ENCODE measurements around the gene ACVR1C.

Gene ACVR1C

DNA sequence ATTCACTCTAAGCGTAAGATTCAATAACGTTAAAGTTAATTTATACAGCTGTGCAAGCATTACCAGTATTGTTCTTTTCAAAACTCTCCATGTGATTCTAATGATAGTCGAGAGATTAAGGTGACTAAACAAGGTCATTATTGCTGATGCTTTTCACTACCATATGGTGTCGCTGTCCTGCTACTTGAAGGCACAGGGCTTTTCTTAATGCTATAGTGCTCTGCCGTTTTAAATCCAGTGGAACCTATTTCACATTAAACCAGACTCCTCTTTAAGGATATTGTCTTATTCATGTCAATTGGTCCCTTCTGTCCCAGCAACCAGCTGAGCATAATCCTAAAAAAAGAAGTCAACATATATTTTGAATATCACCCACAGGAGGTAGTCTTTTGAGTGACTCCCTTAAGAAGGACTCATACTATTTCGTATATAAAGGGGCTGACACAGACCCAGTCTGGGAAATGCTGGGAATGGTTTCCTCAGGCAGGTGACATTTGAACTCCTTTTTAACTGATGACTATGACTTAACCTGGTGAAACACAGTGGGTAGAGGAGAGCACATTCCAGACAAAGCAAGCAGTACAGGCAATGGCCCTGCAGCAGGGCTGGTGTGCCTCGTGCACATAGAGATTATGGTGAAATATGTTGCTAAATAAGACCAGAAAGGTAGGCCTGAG lies 130.9 kb downstream of the ACVR1C start:
- no peak for DNase-seq (ENCODE audit: low read depth in 2 of 2)

DNA sequence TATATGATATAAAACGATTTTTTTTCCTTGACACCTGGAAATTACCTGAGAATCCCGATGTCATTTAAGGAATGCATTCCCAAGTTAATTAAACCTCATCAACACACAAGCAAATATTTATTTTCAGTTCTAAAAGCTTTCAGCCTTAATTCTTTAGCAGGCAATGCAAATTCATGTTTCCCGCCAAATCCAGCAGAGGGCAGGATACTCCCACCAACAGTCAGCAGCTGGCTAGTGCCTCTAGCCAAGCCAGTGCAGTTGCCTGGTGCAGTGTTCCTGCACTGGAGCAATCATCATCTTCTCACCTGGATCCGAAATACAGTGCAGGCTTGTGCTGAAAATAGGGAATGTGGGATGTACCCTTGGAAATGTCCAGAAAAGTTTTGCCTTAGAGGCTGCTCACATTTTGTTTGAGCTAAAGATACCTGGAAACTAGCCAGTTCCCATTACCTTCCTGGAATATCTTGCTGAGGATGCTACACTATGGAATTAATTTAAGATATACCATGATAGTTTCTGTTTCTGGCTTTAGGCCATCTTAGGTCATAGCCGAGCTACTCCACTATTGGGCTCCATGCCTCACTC lies 136.4 kb downstream of the ACVR1C start:
- DNase-seq (ENCODE audit: low read depth in 2 of 2), result peak; percentile 43 to 70

DNA sequence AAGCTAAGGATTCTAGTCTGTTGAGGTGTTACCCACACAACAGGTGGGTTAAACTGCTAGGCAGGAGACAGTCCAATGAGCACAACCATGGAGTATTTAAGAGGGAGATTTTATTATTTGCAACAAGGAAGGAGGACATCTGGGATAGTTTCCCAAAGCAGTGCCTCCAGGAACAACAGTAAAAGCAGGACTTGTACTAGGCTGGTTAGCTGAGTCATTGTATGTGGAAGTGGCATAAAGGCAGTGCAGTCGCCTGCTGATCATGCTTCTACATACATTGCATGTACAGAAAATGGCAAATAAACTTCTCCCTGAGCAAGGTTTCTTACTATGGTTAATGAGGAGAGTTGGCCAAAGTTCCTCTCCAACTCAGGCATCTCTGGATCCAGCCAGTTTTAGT lies 138.7 kb downstream of the ACVR1C start:
- DNase-seq (ENCODE audit: low read depth in 2 of 2), result no peak

DNA sequence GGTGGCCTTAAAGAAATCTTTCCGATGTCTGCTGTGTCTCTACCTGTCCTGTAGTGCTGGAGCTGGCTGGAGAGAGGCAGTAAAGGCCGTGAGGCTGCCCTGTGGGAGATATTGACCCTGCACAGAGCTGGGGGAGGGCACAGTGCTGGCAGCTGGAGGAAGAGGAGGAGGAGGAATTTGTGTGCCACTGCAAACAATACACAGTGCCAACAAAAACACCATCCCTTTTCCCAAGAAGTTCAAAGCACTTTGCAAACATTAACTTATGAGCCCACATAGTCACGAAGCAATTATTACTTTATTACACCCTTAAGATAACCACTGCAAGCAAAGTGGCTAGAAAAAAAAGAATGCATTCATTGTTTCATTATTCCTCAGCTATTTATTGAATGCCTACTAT lies 139.8 kb downstream of the ACVR1C start:
- no peak for DNase-seq (ENCODE audit: low read depth in 2 of 2)

DNA sequence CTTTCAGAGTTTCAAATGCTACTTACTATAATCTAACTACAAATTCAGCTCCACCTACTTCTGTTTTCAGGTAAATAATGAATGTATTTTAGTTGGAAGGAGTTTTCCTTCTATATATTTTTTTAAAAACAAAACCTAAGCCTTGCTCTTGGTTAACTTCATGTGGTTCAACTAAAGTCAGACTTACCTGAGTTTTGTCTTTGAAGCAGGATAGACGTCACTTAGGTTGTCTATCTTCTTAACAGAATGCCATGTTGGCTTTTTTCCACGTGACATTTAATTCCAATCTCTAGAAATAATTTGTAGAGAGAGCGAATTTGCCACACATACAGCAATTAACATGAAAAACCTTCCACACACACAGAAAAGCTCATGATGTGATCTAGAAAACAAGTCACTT lies 140.9 kb downstream of the ACVR1C start:
- DNase-seq (ENCODE audit: low read depth in 2 of 2), result no peak

DNA sequence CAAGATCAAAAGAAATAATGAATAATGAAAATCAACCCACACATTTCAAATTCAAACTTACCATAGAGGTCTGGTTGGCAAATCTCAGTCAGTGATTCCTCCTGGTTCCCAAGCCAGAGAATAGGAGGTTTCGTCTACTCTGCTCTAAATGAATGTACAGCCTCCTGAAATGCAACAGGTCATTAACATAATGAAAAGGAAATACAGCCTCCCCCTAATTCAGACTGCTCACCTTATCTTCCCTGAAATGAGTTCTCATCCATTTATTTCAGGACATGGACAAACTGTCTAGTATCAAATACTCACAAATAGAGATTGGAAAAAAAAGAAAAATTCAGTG lies 141.4 kb downstream of the ACVR1C start:
- no peak for DNase-seq (ENCODE audit: low read depth in 2 of 2)

DNA sequence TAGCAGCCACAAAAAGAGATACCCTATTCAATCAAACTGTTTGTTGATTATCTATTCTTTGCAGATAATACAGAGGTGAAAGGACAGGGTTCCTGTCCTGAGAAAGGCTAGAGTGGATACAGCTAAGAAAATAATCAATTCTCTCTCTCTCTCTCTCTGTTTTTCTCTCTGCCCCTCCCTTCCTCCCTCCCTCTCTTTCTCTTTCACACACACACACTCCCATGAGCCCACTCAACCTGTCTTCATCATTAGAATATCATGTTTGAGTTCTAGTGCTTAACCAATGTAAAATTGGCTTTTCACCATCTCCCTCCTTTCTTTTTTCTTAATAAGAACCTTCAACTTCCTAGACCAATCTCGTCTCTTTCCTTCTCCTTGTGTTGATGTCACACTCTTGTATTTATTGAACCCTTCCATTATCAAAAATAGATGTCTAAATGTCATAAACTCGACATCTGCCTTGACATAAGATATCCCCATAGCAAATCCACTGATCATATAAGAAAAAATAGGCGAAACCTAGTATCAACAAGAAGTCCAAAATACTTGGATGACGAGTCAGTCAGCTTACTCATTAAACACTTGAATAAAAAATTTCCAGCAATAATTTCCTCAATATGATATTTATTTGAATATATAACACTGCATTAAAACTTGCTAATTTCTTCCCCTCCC lies 141.9 kb downstream of the ACVR1C start:
- no peak for DNase-seq (ENCODE audit: low read depth in 2 of 2)

DNA sequence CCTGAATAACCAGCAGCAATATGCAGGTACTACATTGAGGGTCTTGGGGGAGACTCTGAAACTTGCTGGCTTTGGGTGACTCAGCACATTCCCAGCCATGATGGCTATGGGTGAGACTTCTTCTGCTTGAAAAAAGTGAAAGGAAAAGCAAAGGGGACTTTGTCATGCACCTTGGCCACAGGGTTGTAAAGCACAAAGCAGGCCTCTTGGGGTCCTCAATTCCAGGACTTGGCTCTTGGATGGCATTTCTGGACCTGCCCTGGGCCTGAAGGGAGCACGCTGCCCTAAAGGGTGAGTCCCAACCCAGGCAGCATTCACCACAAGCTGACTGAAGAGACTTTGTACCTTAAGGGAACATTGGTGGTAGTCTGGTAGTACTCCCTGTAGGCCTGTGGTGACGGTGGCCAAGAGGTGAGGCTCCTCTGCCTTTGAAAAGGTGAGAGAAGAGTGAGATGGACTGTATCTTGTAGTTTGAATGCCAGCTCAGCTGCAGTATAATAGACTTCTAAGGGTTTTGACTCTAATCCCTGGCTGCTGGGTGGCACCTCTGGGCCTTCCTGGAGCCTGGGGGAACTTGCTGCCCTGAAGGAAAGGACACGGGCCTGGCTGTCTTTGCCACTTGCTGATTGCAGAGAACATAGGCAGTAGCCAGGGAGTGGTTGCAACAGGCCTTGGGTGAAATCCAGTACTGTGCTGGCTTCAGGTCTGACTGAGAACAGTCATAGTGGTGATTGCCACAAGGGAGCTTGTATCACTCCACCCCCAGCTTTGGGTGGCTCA lies 148.3 kb downstream of the ACVR1C start:
- DNase-seq (ENCODE audit: low read depth in 2 of 2), result no peak

DNA sequence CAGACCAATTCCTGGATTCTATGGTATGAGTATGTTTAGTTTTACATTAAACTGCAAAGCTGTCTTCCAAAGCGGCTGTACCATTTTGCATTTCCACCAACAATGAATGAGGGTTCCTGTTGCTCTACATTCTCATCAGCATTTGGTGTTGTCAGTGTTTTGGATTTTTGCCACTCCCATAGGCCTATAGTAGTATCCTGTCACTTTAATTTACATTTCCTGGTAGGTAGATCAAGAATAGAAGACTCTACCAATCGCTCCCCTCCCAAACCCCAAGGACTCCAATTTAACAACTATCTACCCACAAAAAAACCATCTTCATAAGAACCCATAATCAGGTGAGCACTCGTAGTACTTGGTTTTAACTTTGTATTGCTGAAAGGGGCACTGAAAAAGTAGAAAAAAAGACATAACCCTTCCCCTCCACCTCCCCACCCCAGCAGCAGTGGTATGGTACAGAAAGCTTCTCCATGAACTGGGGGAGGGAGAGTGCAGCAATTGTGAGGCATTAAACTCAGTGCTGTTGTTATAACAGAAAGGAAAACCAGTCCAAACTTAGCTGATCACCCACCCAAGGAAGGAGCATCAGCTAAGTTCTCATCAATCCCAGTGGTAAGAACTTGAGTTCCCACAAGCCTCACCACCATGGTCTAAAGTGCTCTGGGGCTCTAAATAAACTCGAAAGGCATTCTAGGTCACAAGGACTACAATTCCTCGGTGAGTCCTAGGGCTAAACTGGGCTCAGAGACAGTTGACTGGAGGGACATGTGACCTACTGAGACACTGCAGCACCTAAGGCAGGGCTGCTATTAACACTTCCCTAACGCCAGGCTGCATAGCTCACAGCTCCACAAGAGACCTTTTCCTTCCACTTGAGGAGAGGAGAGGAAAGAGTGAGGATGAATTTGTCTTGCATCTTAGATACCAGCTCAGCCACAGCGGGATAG lies 149.3 kb downstream of the ACVR1C start:
- no peak for DNase-seq (ENCODE audit: low read depth in 2 of 2)

DNA sequence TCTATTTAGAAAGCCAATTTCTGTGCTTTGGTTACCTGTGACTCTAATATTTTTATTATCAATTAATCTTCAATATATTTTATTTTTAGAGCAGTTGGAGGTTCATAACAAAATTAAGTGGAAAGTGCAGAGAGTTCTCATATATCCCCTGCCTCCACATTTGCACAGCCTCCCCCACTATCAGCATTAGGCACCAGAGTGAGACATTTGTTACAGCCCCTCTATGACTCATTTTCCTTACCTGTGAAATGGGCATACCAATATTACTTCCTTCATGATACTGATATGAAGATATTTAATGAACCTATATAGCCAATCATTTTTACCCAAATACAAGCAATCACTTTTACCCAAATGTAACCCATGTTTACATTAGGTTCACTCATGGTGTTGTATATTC lies 150.7 kb downstream of the ACVR1C start:
- no peak for DNase-seq (ENCODE audit: low read depth in 2 of 2)

DNA sequence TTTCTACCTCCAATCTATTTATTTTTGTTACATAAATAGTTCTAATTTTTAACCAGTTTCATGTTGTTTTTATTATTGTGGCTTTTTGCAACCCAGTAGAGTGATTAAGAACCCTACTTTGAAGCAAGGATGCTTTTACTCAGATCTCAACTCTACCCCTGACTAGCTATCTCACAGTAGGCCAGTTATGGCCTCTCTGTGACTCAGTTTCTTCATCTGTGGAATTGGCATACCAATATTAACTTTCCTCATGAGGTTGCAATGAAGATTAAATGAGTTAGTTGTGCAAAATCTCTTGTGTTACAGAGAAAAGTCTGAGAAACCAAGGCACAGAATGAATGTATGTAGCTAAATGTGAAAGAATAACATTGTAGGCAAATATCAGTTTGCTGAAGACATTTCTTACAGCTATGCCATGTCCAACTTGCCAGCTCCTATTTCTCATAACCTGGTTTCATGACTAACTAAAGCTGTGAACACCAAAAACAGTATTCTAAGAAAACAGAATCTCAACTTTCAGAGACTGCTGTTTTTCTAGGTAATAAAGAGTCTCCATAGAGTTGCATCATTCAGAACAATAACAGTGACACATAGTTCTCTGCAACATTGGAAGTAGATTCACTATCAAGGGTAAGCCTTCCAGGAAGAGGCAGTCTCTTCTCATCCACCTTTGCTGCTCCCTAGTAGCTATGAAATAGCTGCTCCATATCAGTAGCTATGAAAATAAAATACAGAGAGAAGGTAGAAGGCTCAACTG lies 151.5 kb downstream of the ACVR1C start:
- DNase-seq (ENCODE audit: low read depth in 2 of 2), result no peak

All from stimulated activated CD4-positive, alpha-beta T cell treated with anti-CD3 and anti-CD28 coated beads, Interleukin-1b, Interleukin-23, amount 100 ng/mL, for 4 hours (primary cell).